Measurements from ENCODE around the gene SAMD1.
A peak's percentile ranks its signal among the peaks of the same experiment; 100 is the strongest.

The SAMD1 gene

GRCh38 chr19:14112809-14113385 lies 22.3 kb upstream of the SAMD1 start:
- no peak for DNase-seq

GRCh38 chr19:14112051-14112808 lies 21.7 kb upstream of the SAMD1 start:
- DNase-seq, result no peak

- DNase-seq, result no peak
These were observed 20.9 kb upstream of the SAMD1 start for GRCh38 chr19:14111486-14111885.

- DNase-seq, result no peak
These were observed 20.1 kb upstream of the SAMD1 start for GRCh38 chr19:14110650-14111049.

- DNase-seq, result no peak
These were observed 17.3 kb upstream of the SAMD1 start for GRCh38 chr19:14107581-14108461.

GRCh38 chr19:14106840-14107239 lies 16.3 kb upstream of the SAMD1 start:
- no peak for DNase-seq

- DNase-seq, result no peak
These were observed 15.1 kb upstream of the SAMD1 start for GRCh38 chr19:14105680-14106079.

GRCh38 chr19:14103310-14103709 lies 12.8 kb upstream of the SAMD1 start:
- DNase-seq, result no peak

- no peak for DNase-seq
These were observed 12.2 kb upstream of the SAMD1 start for GRCh38 chr19:14102756-14103155.

- no peak for DNase-seq
These were observed 11.6 kb upstream of the SAMD1 start for GRCh38 chr19:14102102-14102696.

GRCh38 chr19:14101003-14101545 lies 10.5 kb upstream of the SAMD1 start:
- DNase-seq, result no peak

- no peak for DNase-seq
These were observed 7.1 kb upstream of the SAMD1 start for GRCh38 chr19:14097532-14098151.

- DNase-seq, result no peak
These were observed 5.9 kb upstream of the SAMD1 start for GRCh38 chr19:14096272-14096992.

- no peak for DNase-seq
These were observed 4.3 kb upstream of the SAMD1 start for GRCh38 chr19:14094854-14095253.

GRCh38 chr19:14093117-14093823 lies 2.7 kb upstream of the SAMD1 start:
- no peak for DNase-seq

- DNase-seq, result no peak
These were observed 1.4 kb upstream of the SAMD1 start for GRCh38 chr19:14091813-14092462.

- peak; percentile 74 for DNase-seq
These were observed 696 bp upstream of the SAMD1 start for GRCh38 chr19:14091081-14091812.

GRCh38 chr19:14089662-14090508 lies 666 bp downstream of the SAMD1 start:
- peak; percentile 23 for DNase-seq

- DNase-seq, result peak; percentile 14
These were observed 1.2 kb downstream of the SAMD1 start for GRCh38 chr19:14089412-14089661.

Data from central memory CD4-positive, alpha-beta T cell (primary cell).